Measurements from ENCODE around the gene ATP4B.
A peak's percentile ranks its signal among the peaks of the same experiment; 100 is the strongest.

ATP4B gene

GRCh38 chr13:113656003-113656588 is 1.9 kb downstream of the ATP4B start:
- no peak for DNase-seq

GRCh38 chr13:113655346-113656002 is 2.5 kb downstream of the ATP4B start:
- no peak for DNase-seq

- no peak for DNase-seq
Measured at GRCh38 chr13:113654591-113655345, 3.2 kb downstream of the ATP4B start.

- DNase-seq = no peak
Measured at GRCh38 chr13:113654175-113654560, 3.8 kb downstream of the ATP4B start.

GRCh38 chr13:113653264-113654174 is 4.5 kb downstream of the ATP4B start:
- peak; percentile 85 for DNase-seq

GRCh38 chr13:113652404-113653263 is 5.4 kb downstream of the ATP4B start:
- no peak for DNase-seq

- no peak for DNase-seq
Measured at GRCh38 chr13:113651511-113652403, 6.2 kb downstream of the ATP4B start.

GRCh38 chr13:113650731-113651148 is 7.3 kb downstream of the ATP4B start:
- DNase-seq = no peak

- peak; percentile 17 for DNase-seq
Measured at GRCh38 chr13:113650275-113650674, 7.7 kb downstream of the ATP4B start.

- DNase-seq = peak; percentile 39
Measured at GRCh38 chr13:113649212-113649611, 8.8 kb downstream of the ATP4B start.

GRCh38 chr13:113648216-113648610 is 9.8 kb downstream of the ATP4B start:
- DNase-seq = peak; percentile 77

- peak; percentile 97 for DNase-seq
Measured at GRCh38 chr13:113647351-113648215, 10.4 kb downstream of the ATP4B start.

- no peak for DNase-seq
Measured at GRCh38 chr13:113646921-113647340, 11.1 kb downstream of the ATP4B start.

- peak; percentile 45 for DNase-seq
Measured at GRCh38 chr13:113646376-113646775, 11.6 kb downstream of the ATP4B start.

GRCh38 chr13:113645329-113645728 is 12.7 kb downstream of the ATP4B start:
- DNase-seq = no peak

- DNase-seq = no peak
Measured at GRCh38 chr13:113644800-113645199, 13.2 kb downstream of the ATP4B start.

GRCh38 chr13:113643593-113643992 is 14.4 kb downstream of the ATP4B start:
- no peak for DNase-seq

- no peak for DNase-seq
Measured at GRCh38 chr13:113642563-113642962, 15.4 kb downstream of the ATP4B start.

- DNase-seq = no peak
Measured at GRCh38 chr13:113641426-113641825, 16.6 kb downstream of the ATP4B start.

Data from NCI-H345 (cell line).